WTC11 (cell line): ENCODE results near the gene AKT2.

Source experiments
- AFF4 ChIP-seq: sonication (generic); formaldehyde crosslinking; IDR thresholded peaks from 2 replicates; pipeline ENCODE4 v1.8.1; 2023; ENCODE audit warnings: mild to moderate bottlenecking, missing genetic modification reagents, borderline replicate concordance
- ATF3 ChIP-seq: sonication (generic); formaldehyde crosslinking; conservative IDR thresholded peaks from 2 replicates; pipeline ENCODE4 v1.8.1; 2022; ENCODE audit warnings: mild to moderate bottlenecking, missing genetic modification reagents
- CBFB ChIP-seq: sonication (generic); formaldehyde crosslinking; IDR thresholded peaks from 2 replicates; pipeline ENCODE4 v1.8.1; 2022; ENCODE audit warnings: mild to moderate bottlenecking, low read depth, missing genetic modification reagents
- CREB1 ChIP-seq: sonication (generic); formaldehyde crosslinking; IDR thresholded peaks from 2 replicates; pipeline ENCODE4 v1.8.0; 2023; ENCODE audit warnings: mild to moderate bottlenecking, missing genetic modification reagents
- CTCF ChIP-seq: fragments of 200-600 bp; IDR thresholded peaks from 2 replicates; pipeline ENCODE4 v1.8.0; 2022; ENCODE audit warnings: antibody characterized with exemption
- E2F5 ChIP-seq: sonication (generic); formaldehyde crosslinking; IDR thresholded peaks from 2 replicates; pipeline ENCODE4 v1.8.1; 2022; ENCODE audit warnings: mild to moderate bottlenecking, moderate library complexity, missing genetic modification reagents
- ETV6 ChIP-seq: sonication (generic); formaldehyde crosslinking; IDR thresholded peaks from 2 replicates; pipeline ENCODE4 v1.8.1; 2022; ENCODE audit warnings: mild to moderate bottlenecking, missing genetic modification reagents
- HMGXB4 ChIP-seq: sonication (generic); formaldehyde crosslinking; IDR thresholded peaks from 2 replicates; pipeline ENCODE4 v1.8.1; 2023; ENCODE audit warnings: mild to moderate bottlenecking, moderate library complexity, missing genetic modification reagents
- IRF2 ChIP-seq: sonication (generic); formaldehyde crosslinking; IDR thresholded peaks from 2 replicates; pipeline ENCODE4 v1.8.0; 2022; ENCODE audit warnings: low read depth, missing genetic modification reagents, borderline replicate concordance
- KAT7 ChIP-seq: sonication (generic); formaldehyde crosslinking; IDR thresholded peaks from 2 replicates; pipeline ENCODE4 v1.8.1; 2023; ENCODE audit warnings: missing genetic modification reagents, mild to moderate bottlenecking, borderline replicate concordance
- PRDM15 ChIP-seq: sonication (generic); formaldehyde crosslinking; IDR thresholded peaks from 2 replicates; pipeline ENCODE4 v1.8.0; 2022; ENCODE audit warnings: missing genetic modification reagents
- USF2 ChIP-seq: sonication (generic); formaldehyde crosslinking; IDR thresholded peaks from 2 replicates; pipeline ENCODE4 v1.8.1; 2023; ENCODE audit warnings: mild to moderate bottlenecking, missing genetic modification reagents, moderate library complexity
- ZMAT4 ChIP-seq: fragments of 250-450 bp; sonication (Bioruptor Pico); IDR thresholded peaks from 2 replicates; pipeline ENCODE4 v1.9.0; 2021; ENCODE audit warnings: mild to moderate bottlenecking
- ZNF121 ChIP-seq: sonication (generic); formaldehyde crosslinking; IDR thresholded peaks from 2 replicates; pipeline ENCODE4 v1.8.0; 2023; ENCODE audit warnings: missing genetic modification reagents

GRCh38 chr19:40261631-40262030 lies 23.5 kb downstream of the AKT2 start:
- TF ChIP-seq CTCF = no peak
- no peak for TF ChIP-seq CBFB (CRISPR knock-in tag)
- TF ChIP-seq ETV6 (CRISPR knock-in tag) = no peak
- no peak for TF ChIP-seq IRF2
- TF ChIP-seq E2F5 (CRISPR knock-in tag) = no peak
- TF ChIP-seq KAT7 (CRISPR knock-in tag) = no peak
- no peak for TF ChIP-seq USF2 (CRISPR knock-in tag)
- TF ChIP-seq ATF3 (CRISPR knock-in tag) = no peak
- TF ChIP-seq ZMAT4 (CRISPR knock-in tag) = no peak
- no peak for TF ChIP-seq PRDM15 (CRISPR knock-in tag)
- TF ChIP-seq ZNF121 = no peak
- TF ChIP-seq AFF4 (CRISPR knock-in tag) = no peak
- no peak for TF ChIP-seq HMGXB4 (CRISPR knock-in tag)
- no peak for TF ChIP-seq CREB1 (CRISPR knock-in tag)
